Mammary epithelial cell (primary cell): Measurements from ENCODE around the gene MAGI3.

Experiments used
- EZH2 ChIP-seq: IDR thresholded peaks from 2 replicates; pipeline ENCODE4 v1.6.1; 2012; ENCODE audit warnings: low read length, inconsistent platforms, borderline replicate concordance
- TF ChIP-seq, protein P1 (sequence below), 2 donors: IDR thresholded peaks in 1 of 2; conservative IDR thresholded peaks in 1 of 2; 2 replicates each; pipeline ENCODE4 v1.5.1; 2011 to 2012; ENCODE audit warnings: inconsistent platforms in 2 of 2, low read length in 2 of 2, mild to moderate bottlenecking in 2 of 2, control low read depth in 1 of 2, low read depth in 1 of 2; ENCODE audit not compliant: insufficient read depth in 1 of 2; ENCODE audit errors: extremely low read depth in 1 of 2

DNA sequence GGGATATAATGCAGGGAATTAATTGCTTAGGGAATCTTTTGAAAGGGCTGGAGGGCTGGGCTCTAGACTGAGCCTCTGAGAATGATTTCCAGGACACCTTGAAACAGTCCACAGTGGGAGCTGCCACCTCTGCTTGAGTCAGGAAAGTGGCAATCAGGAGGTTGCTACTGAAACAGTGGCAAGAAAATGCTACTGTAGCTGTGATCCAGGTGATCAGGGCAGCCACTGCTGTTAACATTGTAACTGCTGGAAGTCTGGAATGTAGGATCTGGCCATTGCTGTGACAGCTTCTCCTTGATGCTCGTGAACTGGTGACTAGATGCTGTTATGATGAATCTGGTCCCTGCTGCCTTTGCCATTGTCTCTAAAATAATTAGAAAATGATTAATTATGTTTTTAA is 12.8 kb downstream of the MAGI3 start:
- TF ChIP-seq, protein P1, sequence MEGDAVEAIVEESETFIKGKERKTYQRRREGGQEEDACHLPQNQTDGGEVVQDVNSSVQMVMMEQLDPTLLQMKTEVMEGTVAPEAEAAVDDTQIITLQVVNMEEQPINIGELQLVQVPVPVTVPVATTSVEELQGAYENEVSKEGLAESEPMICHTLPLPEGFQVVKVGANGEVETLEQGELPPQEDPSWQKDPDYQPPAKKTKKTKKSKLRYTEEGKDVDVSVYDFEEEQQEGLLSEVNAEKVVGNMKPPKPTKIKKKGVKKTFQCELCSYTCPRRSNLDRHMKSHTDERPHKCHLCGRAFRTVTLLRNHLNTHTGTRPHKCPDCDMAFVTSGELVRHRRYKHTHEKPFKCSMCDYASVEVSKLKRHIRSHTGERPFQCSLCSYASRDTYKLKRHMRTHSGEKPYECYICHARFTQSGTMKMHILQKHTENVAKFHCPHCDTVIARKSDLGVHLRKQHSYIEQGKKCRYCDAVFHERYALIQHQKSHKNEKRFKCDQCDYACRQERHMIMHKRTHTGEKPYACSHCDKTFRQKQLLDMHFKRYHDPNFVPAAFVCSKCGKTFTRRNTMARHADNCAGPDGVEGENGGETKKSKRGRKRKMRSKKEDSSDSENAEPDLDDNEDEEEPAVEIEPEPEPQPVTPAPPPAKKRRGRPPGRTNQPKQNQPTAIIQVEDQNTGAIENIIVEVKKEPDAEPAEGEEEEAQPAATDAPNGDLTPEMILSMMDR (conservative IDR thresholded peaks at IDR 0.05 in 1 of 2, IDR thresholded peaks at IDR 0.05 in 1 of 2; ENCODE audit: extremely low read depth in 1 of 2, insufficient read depth in 1 of 2, low read depth in 1 of 2, low read length in 2 of 2): no peak
- no peak for TF ChIP-seq EZH2
